Raji (cell line): ENCODE results near the gene TMEM37.

Experiments used
- POLR2A ChIP-seq: IDR thresholded peaks from 2 replicates; pipeline ENCODE4 v1.6.1; 2011; ENCODE audit warnings: low read depth, low read length, control low read depth; ENCODE audit not compliant: insufficient read depth

TMEM37 gene

DNA sequence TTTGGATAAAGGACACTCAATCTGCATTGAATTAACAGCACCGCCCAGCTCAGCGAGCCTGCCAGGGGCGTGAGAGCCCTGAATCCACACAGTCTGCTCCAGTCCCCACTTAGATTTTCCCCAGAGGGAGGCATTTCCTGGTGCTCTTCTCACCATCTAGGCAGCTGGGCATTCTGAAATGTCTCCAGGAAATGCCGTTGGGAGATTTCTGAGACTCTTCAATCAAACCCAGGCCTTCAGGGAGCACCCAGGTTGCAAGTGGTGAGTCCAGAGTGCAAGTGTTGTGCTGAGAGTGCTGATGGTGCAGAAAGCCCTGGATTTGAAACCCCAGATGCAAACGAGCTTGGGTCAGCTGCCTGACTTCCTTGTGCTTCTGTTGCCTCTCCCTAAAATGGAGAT, 23.4 kb upstream of the TMEM37 start:
- TF ChIP-seq POLR2A = no peak

DNA sequence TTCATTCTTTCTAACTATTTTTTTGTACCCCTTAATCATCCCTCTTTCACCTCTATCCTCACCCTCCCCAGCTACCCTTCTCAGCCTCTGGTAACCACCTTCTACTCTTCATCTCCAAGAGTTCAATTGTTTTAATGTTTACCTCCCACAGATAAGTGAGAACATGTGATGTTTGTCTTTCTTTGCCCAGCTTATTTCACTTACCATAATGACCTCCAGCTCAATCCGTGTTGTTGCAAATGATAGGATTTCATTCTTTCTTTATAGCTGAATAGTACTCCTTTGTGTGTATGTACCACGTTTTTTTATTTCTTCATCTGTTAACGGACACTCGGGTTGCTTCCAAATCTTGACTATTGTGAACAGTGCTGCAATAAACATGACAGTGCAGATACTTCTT, 22.1 kb upstream of the TMEM37 start:
- TF ChIP-seq POLR2A = no peak

DNA sequence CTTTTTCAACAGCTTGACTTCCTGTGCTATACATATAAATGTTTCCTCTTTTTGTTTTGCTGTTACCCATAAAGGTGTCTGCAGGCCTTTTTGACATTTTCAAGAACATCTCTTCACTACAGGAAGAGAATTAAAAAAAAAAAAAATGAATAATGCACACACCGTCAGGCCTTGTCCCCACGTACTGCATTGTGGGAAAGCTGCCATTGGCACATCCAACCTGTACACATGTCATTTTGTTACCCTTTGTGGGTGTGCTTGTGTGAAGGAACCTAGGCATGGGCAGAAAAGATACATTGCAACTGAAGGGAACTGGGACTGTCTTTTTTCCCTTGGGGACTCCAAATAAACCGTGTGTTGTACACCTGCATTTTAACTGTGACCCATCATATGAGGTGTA, 16.8 kb upstream of the TMEM37 start:
- TF ChIP-seq POLR2A = no peak

GRCh38 chr2:119415630-119416029, 16.0 kb upstream of the TMEM37 start:
- TF ChIP-seq POLR2A = no peak

DNA sequence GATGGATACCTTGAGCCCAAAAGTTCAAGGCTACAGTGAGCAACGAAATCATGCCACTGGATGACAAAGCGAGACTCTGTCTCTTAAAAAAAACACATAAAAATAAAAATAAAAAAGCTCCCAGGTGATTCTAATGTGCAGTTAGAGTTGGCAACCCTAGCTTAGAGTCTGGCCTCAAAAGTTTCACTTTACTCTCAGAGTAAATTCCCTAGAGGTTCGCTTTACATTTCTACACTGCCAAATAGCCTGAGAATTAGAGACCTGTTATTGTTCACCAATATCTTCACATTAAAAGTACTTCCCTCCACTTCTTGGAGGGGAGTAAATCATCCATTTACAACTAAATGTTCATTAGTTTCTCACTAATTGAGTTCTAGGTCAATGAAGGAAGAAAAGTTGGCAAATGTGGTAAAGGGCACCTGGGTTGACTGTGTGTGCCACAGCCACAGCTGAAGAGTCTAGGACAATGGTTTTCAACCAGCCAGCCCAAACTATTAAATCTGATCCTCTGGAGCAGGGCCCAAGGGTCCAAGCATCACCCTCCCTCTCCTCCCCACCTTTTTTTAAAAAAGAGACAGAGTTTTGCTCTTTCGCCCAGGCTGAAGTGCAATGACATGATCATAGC, 15.2 kb upstream of the TMEM37 start:
- no peak for TF ChIP-seq POLR2A

GRCh38 chr2:119417908-119418307, 13.7 kb upstream of the TMEM37 start:
- no peak for TF ChIP-seq POLR2A

- TF ChIP-seq POLR2A = no peak
Measured at GRCh38 chr2:119419065-119419464, 12.6 kb upstream of the TMEM37 start.

GRCh38 chr2:119419803-119420508, 11.7 kb upstream of the TMEM37 start:
- TF ChIP-seq POLR2A = no peak

- no peak for TF ChIP-seq POLR2A
Measured at GRCh38 chr2:119421304-119421703, 10.3 kb upstream of the TMEM37 start.

- no peak for TF ChIP-seq POLR2A
Measured at GRCh38 chr2:119421741-119422140, 9.9 kb upstream of the TMEM37 start.

DNA sequence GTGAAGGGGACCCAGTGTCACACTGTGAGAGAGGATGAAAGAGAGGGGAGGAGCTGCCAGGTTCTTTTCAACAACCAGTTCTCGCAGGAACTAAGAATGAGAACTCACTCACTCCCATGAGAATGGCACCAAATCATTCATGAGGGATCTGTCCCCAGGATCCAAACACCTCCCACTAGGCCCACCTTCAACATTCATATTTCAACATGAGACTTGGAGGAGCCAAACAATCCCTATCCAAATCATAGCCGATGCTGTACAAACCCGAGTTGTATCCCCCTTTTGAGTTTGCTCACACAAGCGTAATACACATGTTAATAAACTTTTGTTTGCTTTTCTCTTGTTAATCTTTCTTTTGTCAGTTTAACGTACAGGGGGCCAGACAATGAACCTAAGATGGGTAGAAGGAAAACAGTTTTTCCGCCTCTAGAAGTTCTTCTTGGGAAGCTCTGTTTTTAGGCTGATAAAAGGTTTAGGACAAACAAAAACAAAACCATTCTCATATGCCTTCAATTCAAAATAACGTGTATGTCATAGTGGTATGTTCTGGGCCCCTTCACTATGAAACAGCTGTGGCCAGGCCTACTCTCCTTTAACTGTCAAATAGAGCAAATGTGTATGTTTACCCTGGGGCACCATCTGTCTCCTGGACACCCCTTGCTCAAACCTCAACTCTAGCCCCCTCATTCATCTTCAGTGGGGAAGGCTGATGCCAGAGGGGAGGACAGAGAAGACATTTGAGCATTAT, 9.1 kb upstream of the TMEM37 start:
- no peak for TF ChIP-seq POLR2A

DNA sequence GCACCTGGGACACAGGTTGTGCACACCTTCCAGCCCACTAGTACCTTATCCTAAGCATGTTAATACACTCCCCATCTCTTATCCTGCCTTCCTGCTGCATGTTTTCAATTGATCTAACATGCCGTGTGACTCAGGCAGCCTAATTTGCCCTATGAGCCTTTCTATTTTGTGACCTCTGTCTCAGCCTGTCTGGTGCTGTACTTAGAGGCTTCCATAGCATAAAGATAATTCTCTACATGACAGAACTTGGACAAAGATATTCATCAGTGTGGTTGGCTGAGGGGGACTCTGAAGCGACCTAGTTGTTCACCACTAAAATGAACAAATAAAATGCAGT, 8.6 kb upstream of the TMEM37 start:
- no peak for TF ChIP-seq POLR2A

GRCh38 chr2:119423811-119424210, 7.8 kb upstream of the TMEM37 start:
- no peak for TF ChIP-seq POLR2A

DNA sequence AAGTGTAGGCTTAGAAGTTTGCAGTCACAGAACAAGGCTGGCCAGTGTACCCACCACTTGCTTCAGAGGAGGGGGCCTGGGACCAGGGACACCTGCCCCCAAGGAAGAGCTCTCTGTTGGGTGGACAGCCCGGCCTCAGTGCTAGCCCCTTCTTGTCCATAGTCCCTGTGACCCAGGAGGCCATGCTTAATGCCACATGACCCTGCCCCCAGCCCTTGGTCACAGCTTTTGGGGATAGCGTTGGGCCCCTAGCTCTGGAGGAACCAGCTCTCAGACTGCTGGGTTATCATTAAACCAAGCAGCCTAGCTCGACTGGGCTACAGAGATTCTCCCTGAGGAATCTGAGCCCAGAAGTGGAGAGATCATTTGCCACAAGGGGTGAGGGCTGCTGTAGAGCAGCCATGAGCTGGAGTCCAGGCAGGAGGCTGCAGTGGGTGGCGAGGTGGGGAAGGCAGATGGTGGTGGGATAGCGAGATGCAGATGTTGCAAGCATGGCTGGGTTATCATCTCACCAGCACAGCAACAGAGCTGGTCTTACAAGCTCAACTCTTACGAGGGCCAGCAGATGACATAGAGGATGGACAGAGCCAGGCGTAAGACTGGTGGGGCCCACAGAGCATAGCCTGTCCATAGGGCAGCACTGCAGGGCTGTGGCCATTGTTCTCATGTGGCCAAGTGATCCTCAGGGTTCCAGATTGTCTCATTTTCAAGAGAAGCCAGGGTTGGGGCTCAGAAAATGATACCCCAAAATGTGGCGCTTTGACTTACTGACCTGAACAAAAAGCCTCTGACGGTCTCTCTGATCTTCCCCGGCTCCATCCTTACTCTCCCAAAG, 7.2 kb upstream of the TMEM37 start:
- TF ChIP-seq POLR2A = no peak

GRCh38 chr2:119425119-119425405, 6.6 kb upstream of the TMEM37 start:
- TF ChIP-seq POLR2A = no peak
